ENCODE data around the gene NTM. TPM values are rescaled to one million over a fixed set of nuclear protein-coding genes. Genes with fewer than 3 reads are reported as not detected.

The NTM gene
- total and polyA plus RNA-seq, 2 experiments from 2014 or later: 25.9 to 49.0 TPM

- in situ Hi-C loops (cut with MboI): no loop called here
- Histone ChIP-seq H3K9me3 (ENCODE audit: low read depth) (no peaks in the 10 kb centered on the region), H3K36me3 (ENCODE audit: low read depth) (no peaks in the 10 kb centered on the region), H3K4me2 (ENCODE audit: unreplicated experiment) (no peak overlapping the region), H3K9ac (no peak overlapping the region), H3K9me2 (ENCODE audit: insufficient read depth) (no peaks in the 10 kb centered on the region), H3K4me3 (no peak overlapping the region), H2AFZ (no peak overlapping the region), H3K27ac (no peak overlapping the region), H4K20me1 (ENCODE audit: insufficient read depth) (no peaks in the 10 kb centered on the region), H3K79me2 (ENCODE audit: insufficient read depth) (no peaks in the 10 kb centered on the region), H3F3A (ENCODE audit: insufficient read depth) (no peaks in the 10 kb centered on the region), H3K4me1 (ENCODE audit: insufficient read depth) (no peaks in the 10 kb centered on the region), H3K27me3 (replicated peaks; ENCODE audit: insufficient read depth) (peaks cover 30% of the 10 kb centered on the region)
- DNase-seq: no peak
- TF ChIP-seq EZH2phosphoT487 (IDR thresholded peaks at IDR 0.05; ENCODE audit: insufficient read depth, low read depth) (no peak), EZH2 (IDR thresholded peaks at IDR 0.05; ENCODE audit: insufficient read depth, poor library complexity, severe bottlenecking) (no peak)
- WGBS, 2 experiments (ENCODE audit: low coverage in 1 of 2, low lambda C conversion rate in 2 of 2, missing lambda C conversion rate in 2 of 2): 6 to 15% methylated on average over 5 of the region's 5 CpGs
Observed at GRCh38 chr11:131446590-131447275, 76.3 kb downstream of the NTM start.

GRCh38 chr11:131447277-131447815 lies 76.9 kb downstream of the NTM start:
- no peaks in the 10 kb centered on the region for H3K9me3 ChIP-seq (ENCODE audit: low read depth)
- H3K27me3 ChIP-seq (replicated peaks; ENCODE audit: insufficient read depth): peaks cover 36% of the 10 kb centered on the region
- no peak overlapping the region for H3K4me3 ChIP-seq
- H3F3A ChIP-seq (ENCODE audit: insufficient read depth): no peaks in the 10 kb centered on the region
- 15 to 21% methylated on average over 10 of the region's 10 CpGs for WGBS, 2 experiments (ENCODE audit: low coverage in 1 of 2, low lambda C conversion rate in 2 of 2, missing lambda C conversion rate in 2 of 2)
- no peaks in the 10 kb centered on the region for H4K20me1 ChIP-seq (ENCODE audit: insufficient read depth)
- no peaks in the 10 kb centered on the region for H3K79me2 ChIP-seq (ENCODE audit: insufficient read depth)
- TF ChIP-seq EZH2phosphoT487 (IDR thresholded peaks at IDR 0.05; ENCODE audit: insufficient read depth, low read depth): no peak
- no peak for TF ChIP-seq EZH2 (IDR thresholded peaks at IDR 0.05; ENCODE audit: insufficient read depth, poor library complexity, severe bottlenecking)
- H3K9me2 ChIP-seq (ENCODE audit: insufficient read depth): no peaks in the 10 kb centered on the region
- no peak overlapping the region for H3K9ac ChIP-seq
- no peaks in the 10 kb centered on the region for H3K36me3 ChIP-seq (ENCODE audit: low read depth)
- H3K27ac ChIP-seq: no peak overlapping the region
- H3K4me2 ChIP-seq (ENCODE audit: unreplicated experiment): no peak overlapping the region
- in situ Hi-C loops (cut with MboI): no loop called here
- H3K4me1 ChIP-seq (ENCODE audit: insufficient read depth): no peaks in the 10 kb centered on the region
- no peak for DNase-seq
- no peak overlapping the region for H2AFZ ChIP-seq

GRCh38 chr11:131447898-131448297 lies 77.5 kb downstream of the NTM start:
- no peak overlapping the region for H3K4me3 ChIP-seq
- no peaks in the 10 kb centered on the region for H4K20me1 ChIP-seq (ENCODE audit: insufficient read depth)
- no peak overlapping the region for H2AFZ ChIP-seq
- DNase-seq: no peak
- H3F3A ChIP-seq (ENCODE audit: insufficient read depth): no peaks in the 10 kb centered on the region
- no peaks in the 10 kb centered on the region for H3K9me2 ChIP-seq (ENCODE audit: insufficient read depth)
- H3K4me2 ChIP-seq (ENCODE audit: unreplicated experiment): no peak overlapping the region
- no peaks in the 10 kb centered on the region for H3K36me3 ChIP-seq (ENCODE audit: low read depth)
- no peak overlapping the region for H3K27ac ChIP-seq
- H3K4me1 ChIP-seq (ENCODE audit: insufficient read depth): no peaks in the 10 kb centered on the region
- H3K27me3 ChIP-seq (replicated peaks; ENCODE audit: insufficient read depth): peaks cover 42% of the 10 kb centered on the region
- WGBS, 2 experiments (ENCODE audit: low coverage in 1 of 2, low lambda C conversion rate in 2 of 2, missing lambda C conversion rate in 2 of 2): 31 to 38% methylated on average over 11 of the region's 11 CpGs
- no peaks in the 10 kb centered on the region for H3K9me3 ChIP-seq (ENCODE audit: low read depth)
- no peak overlapping the region for H3K9ac ChIP-seq
- TF ChIP-seq EZH2phosphoT487 (IDR thresholded peaks at IDR 0.05; ENCODE audit: insufficient read depth, low read depth): no peak
- TF ChIP-seq EZH2 (IDR thresholded peaks at IDR 0.05; ENCODE audit: insufficient read depth, poor library complexity, severe bottlenecking): no peak
- in situ Hi-C loops (cut with MboI): no loop called here
- no peaks in the 10 kb centered on the region for H3K79me2 ChIP-seq (ENCODE audit: insufficient read depth)

GRCh38 chr11:131449036-131450019 lies 78.9 kb downstream of the NTM start:
- TF ChIP-seq EZH2phosphoT487 (IDR thresholded peaks at IDR 0.05; ENCODE audit: insufficient read depth, low read depth) (no peak), EZH2 (IDR thresholded peaks at IDR 0.05; ENCODE audit: insufficient read depth, poor library complexity, severe bottlenecking) (no peak)
- Histone ChIP-seq H2AFZ (no peak overlapping the region), H3K9me2 (ENCODE audit: insufficient read depth) (no peaks in the 10 kb centered on the region), H4K20me1 (ENCODE audit: insufficient read depth) (no peaks in the 10 kb centered on the region), H3K9me3 (ENCODE audit: low read depth) (no peaks in the 10 kb centered on the region), H3K27me3 (replicated peaks; ENCODE audit: insufficient read depth) (peaks cover 52% of the 10 kb centered on the region), H3K4me2 (ENCODE audit: unreplicated experiment) (no peak overlapping the region), H3F3A (ENCODE audit: insufficient read depth) (no peaks in the 10 kb centered on the region), H3K79me2 (ENCODE audit: insufficient read depth) (no peaks in the 10 kb centered on the region), H3K9ac (no peak overlapping the region), H3K4me1 (ENCODE audit: insufficient read depth) (no peaks in the 10 kb centered on the region), H3K4me3 (no peak overlapping the region), H3K27ac (no peak overlapping the region), H3K36me3 (ENCODE audit: low read depth) (no peaks in the 10 kb centered on the region)
- 20 to 29% methylated on average over 17 of the region's 17 CpGs for WGBS, 2 experiments (ENCODE audit: low coverage in 1 of 2, low lambda C conversion rate in 2 of 2, missing lambda C conversion rate in 2 of 2)
- DNase-seq: no peak
- in situ Hi-C loops (cut with MboI): no loop called here

Measured in GM23248 (cell line).